Type B pancreatic cell (in vitro differentiated cells): ENCODE measurements around the gene UTS2R. TPM values are rescaled to one million over a fixed set of nuclear protein-coding genes. Genes with fewer than 3 reads are reported as not detected.

Source experiments
- DNase-seq: peaks from one replicate; pipeline ENCODE4 v3.0.0; 2021; ENCODE audit warnings: mixed read lengths; ENCODE audit not compliant: unreplicated experiment; ENCODE audit errors: extremely low spot score
- H3K27ac Mint-ChIP-seq: 2 replicates; pipeline ENCODE4 v1.8.0; 2021; ENCODE audit warnings: mild to moderate bottlenecking, mixed read lengths
- H3K27me3 Mint-ChIP-seq: 2 replicates; pipeline ENCODE4 v1.8.0; 2021; ENCODE audit warnings: mixed read lengths
- H3K36me3 Mint-ChIP-seq: 2 replicates; pipeline ENCODE4 v1.8.0; 2021; ENCODE audit warnings: mixed read lengths
- H3K4me1 Mint-ChIP-seq: one replicate; pipeline ENCODE4 v1.8.0; 2021; ENCODE audit warnings: mixed read lengths; ENCODE audit not compliant: unreplicated experiment
- H3K4me3 Mint-ChIP-seq: 2 replicates; pipeline ENCODE4 v1.8.0; 2021; ENCODE audit warnings: mild to moderate bottlenecking, mixed read lengths
- H3K9me3 Mint-ChIP-seq: 2 replicates; pipeline ENCODE4 v1.8.0; 2021; ENCODE audit warnings: mixed read lengths
- CTCF ChIP-seq: fragments of 200-600 bp; sonication (generic); conservative IDR thresholded peaks from 2 replicates; pipeline ENCODE4 v1.5.0; 2021; ENCODE audit warnings: antibody characterized with exemption, mild to moderate bottlenecking
- long read RNA-seq: library from polyadenylated mRNA; unstranded; transcript quantifications from one replicate; pipeline ENCODE4 v2.0.0, GENCODE V29; 2020
- total RNA-seq: library from RNA; stranded (reverse); gene quantifications from 2 replicates; pipeline ENCODE4 v1.2.1, GENCODE V29; 2021; ENCODE audit warnings: low replicate concordance

The UTS2R gene
- 0.21 and 0.97 TPM in 2 replicates for total RNA-seq
- long read RNA-seq = 0 reads

DNA sequence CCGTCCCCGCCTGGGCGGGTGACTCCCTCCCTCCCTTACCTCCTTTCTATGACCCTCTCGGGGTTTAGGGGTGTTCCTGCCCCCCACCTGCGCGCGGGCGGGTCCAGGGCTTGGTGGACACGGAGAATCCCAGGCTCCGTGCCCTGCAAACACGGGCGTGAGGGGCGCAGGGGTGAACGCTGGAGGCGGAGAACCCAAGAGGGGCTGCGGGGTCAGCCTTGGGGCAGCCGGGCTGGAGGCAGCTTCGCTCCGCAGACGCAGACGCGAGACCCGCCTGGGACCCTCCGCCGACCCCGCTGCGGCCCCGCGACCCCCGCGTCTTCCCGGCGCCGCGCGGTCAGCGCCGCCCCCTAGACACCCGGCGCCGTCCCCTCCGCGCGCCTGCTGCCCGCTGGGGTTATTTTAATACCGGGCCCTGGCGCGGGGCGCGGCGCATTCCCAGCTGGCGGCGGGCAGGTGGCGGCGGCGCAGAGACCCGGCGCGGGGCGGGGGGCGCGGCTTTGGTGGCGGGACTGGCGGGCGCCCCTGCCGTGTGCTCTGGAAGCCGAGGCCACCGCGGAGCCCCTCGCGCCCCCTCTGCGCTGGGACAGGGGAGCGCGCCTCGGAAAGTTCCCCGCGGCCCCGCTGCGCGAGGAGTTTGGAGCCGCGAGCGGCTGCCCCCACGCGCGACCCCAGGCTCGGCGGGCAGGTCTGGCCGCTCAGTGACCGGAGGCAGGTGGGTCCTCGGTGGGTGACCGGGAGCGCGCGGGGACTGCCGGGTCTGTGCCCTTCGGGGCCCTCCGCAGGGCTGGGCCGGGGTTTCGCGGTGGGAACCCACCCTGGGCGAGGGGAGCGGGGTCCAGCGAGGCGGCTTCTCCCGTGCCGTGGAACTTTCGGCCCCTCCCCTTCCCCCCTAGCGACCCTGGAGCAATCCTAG is at the start of gene UTS2R:
UTS2R (plus strand) TSS at position 433 of the 916 bp plus-strand sequence. CDS start 2,560 bp downstream, outside the sequence.
- no peak for TF ChIP-seq CTCF
- no peaks in the 10 kb centered on the region for H3K9me3 Mint-ChIP-seq
- H3K27ac Mint-ChIP-seq = no peak within 1 kb of the TSS
- no peak for DNase-seq
- H3K4me1 Mint-ChIP-seq = peaks cover 25% of the 10 kb centered on the region
- H3K4me3 Mint-ChIP-seq = peak within 1 kb of the TSS; percentile 48
- H3K36me3 Mint-ChIP-seq = no peaks in the 10 kb centered on the region
- peaks cover 29% of the 10 kb centered on the region for H3K27me3 Mint-ChIP-seq

- DNase-seq = no peak
- no peaks in the 10 kb centered on the region for H3K9me3 Mint-ChIP-seq
- H3K27ac Mint-ChIP-seq = no peak overlapping the region
- peaks cover 3% of the 10 kb centered on the region for H3K27me3 Mint-ChIP-seq
- H3K4me1 Mint-ChIP-seq = no peaks in the 10 kb centered on the region
- H3K36me3 Mint-ChIP-seq = no peaks in the 10 kb centered on the region
- TF ChIP-seq CTCF = no peak
- H3K4me3 Mint-ChIP-seq = no peak overlapping the region
Measured at GRCh38 chr17:82321947-82322466, 49.6 kb upstream of the UTS2R start.

GRCh38 chr17:82322526-82323453 is 48.8 kb upstream of the UTS2R start:
- no peak for TF ChIP-seq CTCF
- H3K4me3 Mint-ChIP-seq = no peak overlapping the region
- H3K27ac Mint-ChIP-seq = no peak overlapping the region
- H3K9me3 Mint-ChIP-seq = no peaks in the 10 kb centered on the region
- no peaks in the 10 kb centered on the region for H3K36me3 Mint-ChIP-seq
- no peak for DNase-seq
- peaks cover 5% of the 10 kb centered on the region for H3K4me1 Mint-ChIP-seq
- H3K27me3 Mint-ChIP-seq = peaks cover 3% of the 10 kb centered on the region

GRCh38 chr17:82323514-82324234 is 47.9 kb upstream of the UTS2R start:
- DNase-seq = no peak
- Mint-ChIP-seq H3K4me3 (no peak overlapping the region), H3K36me3 (no peaks in the 10 kb centered on the region), H3K9me3 (no peaks in the 10 kb centered on the region), H3K27me3 (peaks cover 3% of the 10 kb centered on the region), H3K4me1 (peaks cover 5% of the 10 kb centered on the region), H3K27ac (no peak overlapping the region)
- no peak for TF ChIP-seq CTCF
